MM.1S (cell line): ENCODE measurements around the gene R3HDM1.

Experiments used
- EZH2 ChIP-seq: fragments of 300-600 bp; sonication (generic); optimal IDR thresholded peaks from 2 replicates; pipeline ENCODE3; 2017; ENCODE audit warnings: low read depth, mild to moderate bottlenecking, antibody characterized with exemption, low read length, mixed read lengths
- EZH2phosphoT487 ChIP-seq: fragments of 300-600 bp; sonication (generic); IDR thresholded peaks from 2 replicates; pipeline ENCODE4 v1.6.1; 2018; ENCODE audit warnings: antibody characterized with exemption, low read length
- TF ChIP-seq, protein P1 (sequence below): fragments of 300-600 bp; sonication (generic); IDR thresholded peaks from 2 replicates; pipeline ENCODE4 v1.5.1; 2016; ENCODE audit warnings: antibody characterized with exemption, low read length, mixed read lengths

- no peak for TF ChIP-seq EZH2
- TF ChIP-seq, protein P1, sequence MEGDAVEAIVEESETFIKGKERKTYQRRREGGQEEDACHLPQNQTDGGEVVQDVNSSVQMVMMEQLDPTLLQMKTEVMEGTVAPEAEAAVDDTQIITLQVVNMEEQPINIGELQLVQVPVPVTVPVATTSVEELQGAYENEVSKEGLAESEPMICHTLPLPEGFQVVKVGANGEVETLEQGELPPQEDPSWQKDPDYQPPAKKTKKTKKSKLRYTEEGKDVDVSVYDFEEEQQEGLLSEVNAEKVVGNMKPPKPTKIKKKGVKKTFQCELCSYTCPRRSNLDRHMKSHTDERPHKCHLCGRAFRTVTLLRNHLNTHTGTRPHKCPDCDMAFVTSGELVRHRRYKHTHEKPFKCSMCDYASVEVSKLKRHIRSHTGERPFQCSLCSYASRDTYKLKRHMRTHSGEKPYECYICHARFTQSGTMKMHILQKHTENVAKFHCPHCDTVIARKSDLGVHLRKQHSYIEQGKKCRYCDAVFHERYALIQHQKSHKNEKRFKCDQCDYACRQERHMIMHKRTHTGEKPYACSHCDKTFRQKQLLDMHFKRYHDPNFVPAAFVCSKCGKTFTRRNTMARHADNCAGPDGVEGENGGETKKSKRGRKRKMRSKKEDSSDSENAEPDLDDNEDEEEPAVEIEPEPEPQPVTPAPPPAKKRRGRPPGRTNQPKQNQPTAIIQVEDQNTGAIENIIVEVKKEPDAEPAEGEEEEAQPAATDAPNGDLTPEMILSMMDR, result no peak
- no peak for TF ChIP-seq EZH2phosphoT487
Observed at GRCh38 chr2:135708159-135708558, 176.9 kb downstream of the R3HDM1 start.
